Naive thymus-derived CD4-positive, alpha-beta T cell (primary cell): ENCODE measurements around the gene WWOX. TPM values are rescaled to one million over a fixed set of nuclear protein-coding genes. Genes with fewer than 3 reads are reported as not detected.

Experiments used
- ATAC-seq: fragments of 150-1000 bp; cut with Tn5 transposase; 2 replicates; pipeline ENCODE4 v1.10.0; 2021; ENCODE audit warnings: mild to moderate bottlenecking, moderate library complexity
- CTCF ChIA-PET: fragments of 350-600 bp; sonication (Branson Sonifier 250); formaldehyde crosslinking; loops from one replicate; lab custom pipeline; 2021; ENCODE audit warnings: antibody characterized with exemption; lab: Charles Lee
- POLR2A ChIA-PET: fragments of 350-600 bp; sonication (Branson Sonifier 250); formaldehyde crosslinking; loops from one replicate; lab custom pipeline; 2021; ENCODE audit warnings: antibody characterized with exemption, inconsistent platforms; lab: Charles Lee
- DNase-seq, 9 donors: peaks; one replicate each; pipeline versions ENCODE4 v3.0.0 to v3.0.0-alpha.2; 2020 to 2022; ENCODE audit warnings: mixed read lengths in 1 of 9
- H3K27ac ChIP-seq: one replicate; pipeline ENCODE4 v1.7.0; 2013; ENCODE audit warnings: mild to moderate bottlenecking, low read depth, low read length, moderate library complexity
- H3K27me3 ChIP-seq, 2 donors: one replicate each; pipeline ENCODE4 v1.7.0; 2013; ENCODE audit warnings: low read length in 2 of 2, mild to moderate bottlenecking in 2 of 2, moderate library complexity in 2 of 2; ENCODE audit not compliant: control insufficient read depth in 2 of 2, insufficient read depth in 2 of 2
- H3K36me3 ChIP-seq, 3 experiments: 1 replicate in 2 of 3; 2 replicates in 1 of 3; pipeline ENCODE4 v1.7.0; 2013; ENCODE audit warnings: low read length in 3 of 3, mild to moderate bottlenecking in 3 of 3, moderate library complexity in 1 of 3; ENCODE audit not compliant: insufficient read depth in 3 of 3, control insufficient read depth in 2 of 3
- H3K4me1 ChIP-seq, 2 donors: one replicate each; pipeline ENCODE4 v1.7.0; 2013; ENCODE audit warnings: low read length in 2 of 2, mild to moderate bottlenecking in 2 of 2, moderate library complexity in 1 of 2; ENCODE audit not compliant: control insufficient read depth in 2 of 2, insufficient read depth in 2 of 2
- H3K4me3 ChIP-seq: 2 replicates; pipeline ENCODE4 v1.7.0; 2013; ENCODE audit warnings: mild to moderate bottlenecking, low read length
- H3K9me3 ChIP-seq, 3 experiments: 1 replicate in 2 of 3; 2 replicates in 1 of 3; pipeline ENCODE4 v1.7.0; 2013; ENCODE audit warnings: low read length in 3 of 3; ENCODE audit not compliant: control insufficient read depth in 2 of 3
- H3K27ac Mint-ChIP-seq, 9 donors: one replicate each; pipeline ENCODE4 v1.8.0; 2020 to 2022; ENCODE audit warnings: mixed read lengths in 9 of 9, mild to moderate bottlenecking in 8 of 9, moderate library complexity in 5 of 9, inconsistent platforms in 2 of 9
- H3K27me3 Mint-ChIP-seq, 5 donors: one replicate each; pipeline ENCODE4 v1.8.0; 2021 to 2022; ENCODE audit warnings: mixed read lengths in 5 of 5, mild to moderate bottlenecking in 1 of 5
- H3K36me3 Mint-ChIP-seq, 5 donors: one replicate each; pipeline ENCODE4 v1.8.0; 2020 to 2022; ENCODE audit warnings: mixed read lengths in 5 of 5, mild to moderate bottlenecking in 3 of 5, inconsistent platforms in 1 of 5
- H3K4me1 Mint-ChIP-seq, 7 donors: one replicate each; pipeline ENCODE4 v1.8.0; 2020 to 2022; ENCODE audit warnings: mixed read lengths in 7 of 7, mild to moderate bottlenecking in 3 of 7, inconsistent platforms in 1 of 7
- H3K4me3 Mint-ChIP-seq, 10 donors: one replicate each; pipeline ENCODE4 v1.8.0; 2020 to 2022; ENCODE audit warnings: mild to moderate bottlenecking in 10 of 10, mixed read lengths in 10 of 10, moderate library complexity in 6 of 10, inconsistent platforms in 2 of 10
- H3K9me3 Mint-ChIP-seq, 11 donors: one replicate each; pipeline ENCODE4 v1.8.0; 2020 to 2022; ENCODE audit warnings: mixed read lengths in 11 of 11, mild to moderate bottlenecking in 4 of 11, inconsistent platforms in 1 of 11, moderate library complexity in 1 of 11
- intact Hi-C, 2 donors: fragments of 100-400 bp; cut with micrococcal nuclease; formaldehyde crosslinking; loops; one replicate each; pipeline ENCODE4 v1.15.1; 2023
- polyA plus RNA-seq, 2 donors: library from polyadenylated mRNA; unstranded; fragments of 300-500 nt; fragmentation: Illumina TruSeq; gene quantifications; one replicate each; pipeline ENCODE4 v1.2.3, GENCODE V29; 2021
- total RNA-seq, 6 experiments: library from RNA in 5 of 6; stranded (reverse) in 5 of 6; gene quantifications; 1 replicate in 5 of 6; 2 replicates in 1 of 6; pipeline ENCODE4 v1.2.3 and lab custom pipeline; 2021 to 2026

WWOX gene
- total and polyA plus RNA-seq, 7 experiments from 2014 or later = 13.8 to 31.1 (median 20.8) TPM

GRCh38 chr16:79066561-79066960 lies 967.1 kb downstream of the WWOX start:
- Histone ChIP-seq H3K4me3 (no peak overlapping the region), H3K27ac (no peak overlapping the region), H3K9me3 (no peaks in the 10 kb centered on the region), H3K27me3 (no peaks in the 10 kb centered on the region), H3K36me3 (no peaks in the 10 kb centered on the region), H3K4me1 (no peaks in the 10 kb centered on the region)
- no peak overlapping the region for H3K4me3 Mint-ChIP-seq
- CTCF ChIA-PET = no interaction called here
- no peaks in the 10 kb centered on the region for H3K27me3 Mint-ChIP-seq
- POLR2A ChIA-PET = no interaction called here
- peaks cover 3 to 18% (median 14%) of the 10 kb centered on the region in 7 donors for H3K4me1 Mint-ChIP-seq
- no peak for ATAC-seq
- intact Hi-C loops = no loop called here
- no peak for DNase-seq
- H3K36me3 Mint-ChIP-seq = peaks cover 0 to 9% (median 0%) of the 10 kb centered on the region in 5 donors
- H3K9me3 Mint-ChIP-seq = peaks cover 0 to 3% (median 0%) of the 10 kb centered on the region in 11 donors
- no peak overlapping the region for H3K27ac Mint-ChIP-seq

DNA sequence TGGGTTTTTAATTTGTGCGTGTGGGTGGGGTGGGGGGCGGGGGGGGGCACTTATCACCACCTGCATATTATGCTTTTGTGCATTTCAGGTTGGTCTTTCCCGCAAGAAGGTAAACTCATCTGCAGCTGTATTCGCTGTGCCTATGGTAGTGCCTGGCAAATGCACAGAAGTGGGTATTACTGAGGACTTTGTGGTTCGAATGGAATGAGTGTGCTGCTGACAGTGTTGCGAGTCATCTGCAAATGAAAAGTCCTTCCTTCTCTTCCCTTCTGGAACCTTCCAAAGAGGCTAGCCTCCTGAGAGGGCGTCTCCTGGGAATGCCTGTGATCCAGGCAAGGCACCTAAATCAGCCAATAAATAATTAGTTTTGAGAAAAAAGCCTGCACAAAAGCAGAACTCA lies 968.1 kb downstream of the WWOX start:
- ATAC-seq = no peak
- intact Hi-C loops = no loop called here
- peaks cover 0 to 3% (median 0%) of the 10 kb centered on the region in 11 donors for H3K9me3 Mint-ChIP-seq

GRCh38 chr16:79069121-79069520 lies 969.7 kb downstream of the WWOX start:
- Histone ChIP-seq H3K4me1 (no peaks in the 10 kb centered on the region), H3K27me3 (no peaks in the 10 kb centered on the region), H3K27ac (no peak overlapping the region), H3K4me3 (no peak overlapping the region), H3K36me3 (no peaks in the 10 kb centered on the region), H3K9me3 (no peaks in the 10 kb centered on the region)
- H3K27me3 Mint-ChIP-seq = no peaks in the 10 kb centered on the region
- CTCF ChIA-PET = no interaction called here
- H3K36me3 Mint-ChIP-seq = peaks cover 0 to 9% (median 0%) of the 10 kb centered on the region in 5 donors
- peaks cover 0 to 3% (median 0%) of the 10 kb centered on the region in 11 donors for H3K9me3 Mint-ChIP-seq
- POLR2A ChIA-PET = no interaction called here
- no peak for DNase-seq
- H3K4me3 Mint-ChIP-seq = no peak overlapping the region
- intact Hi-C loops = no loop called here
- H3K4me1 Mint-ChIP-seq = peaks cover 4 to 36% (median 26%) of the 10 kb centered on the region in 7 donors
- no peak overlapping the region for H3K27ac Mint-ChIP-seq
- ATAC-seq = no peak

More for the DNA sequence above, 968.1 kb downstream of the WWOX start:
- H3K27me3 ChIP-seq = no peaks in the 10 kb centered on the region
- no peak overlapping the region for H3K4me3 ChIP-seq
- Mint-ChIP-seq H3K27ac (no peak overlapping the region), H3K4me3 (no peak overlapping the region), H3K27me3 (no peaks in the 10 kb centered on the region), H3K36me3 (peaks cover 0 to 9% (median 0%) of the 10 kb centered on the region in 5 donors), H3K4me1 (peaks cover 4 to 25% (median 16%) of the 10 kb centered on the region in 7 donors)
- H3K4me1 ChIP-seq = no peaks in the 10 kb centered on the region
- ChIA-PET CTCF (no interaction called here), POLR2A (no interaction called here)
- H3K36me3 ChIP-seq = no peaks in the 10 kb centered on the region
- H3K9me3 ChIP-seq = no peaks in the 10 kb centered on the region
- no peak overlapping the region for H3K27ac ChIP-seq
- DNase-seq = no peak

- intact Hi-C loops = loop anchor here in 1 of 2 donors (10.0 kb wide), 1 partner anchor 295 kb away; no protein-coding TSS in a partner anchor
- Mint-ChIP-seq H3K4me1 (peaks cover 6 to 38% (median 28%) of the 10 kb centered on the region in 7 donors), H3K27me3 (peaks cover 0 to 1% (median 0%) of the 10 kb centered on the region in 5 donors), H3K27ac (no peak overlapping the region), H3K9me3 (peaks cover 0 to 3% (median 0%) of the 10 kb centered on the region in 11 donors), H3K36me3 (peaks cover 0 to 5% (median 0%) of the 10 kb centered on the region in 5 donors), H3K4me3 (no peak overlapping the region)
- ChIA-PET POLR2A (no interaction called here), CTCF (no interaction called here)
- Histone ChIP-seq H3K27me3 (no peaks in the 10 kb centered on the region), H3K4me1 (no peaks in the 10 kb centered on the region), H3K9me3 (no peaks in the 10 kb centered on the region), H3K36me3 (no peaks in the 10 kb centered on the region), H3K27ac (no peak overlapping the region), H3K4me3 (no peak overlapping the region)
- ATAC-seq (no peak), DNase-seq (no peak)
These were observed 970.2 kb downstream of the WWOX start for GRCh38 chr16:79069633-79070032.

DNA sequence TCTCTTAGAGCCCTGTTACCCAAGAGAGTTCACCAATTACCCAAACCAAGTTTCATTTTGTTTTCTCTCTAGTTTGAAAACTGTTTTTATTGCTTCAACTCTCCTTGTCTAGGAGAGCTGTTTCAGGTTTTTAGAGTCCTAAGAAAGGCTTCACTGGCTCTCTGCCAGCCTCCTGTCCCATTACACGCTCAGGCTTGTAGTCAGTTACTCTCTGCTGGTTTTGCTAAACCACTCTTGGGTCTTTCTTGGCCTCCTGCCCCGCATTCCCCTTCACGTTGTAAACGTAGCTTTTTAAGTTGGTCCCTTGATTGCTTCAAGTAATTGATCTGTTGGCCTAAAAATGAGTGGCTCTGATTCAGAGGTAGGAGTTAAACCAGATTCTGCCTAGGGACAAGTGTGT lies 972.0 kb downstream of the WWOX start:
- H3K9me3 ChIP-seq = no peaks in the 10 kb centered on the region
- H3K36me3 ChIP-seq = no peaks in the 10 kb centered on the region
- ChIA-PET POLR2A (no interaction called here), CTCF (no interaction called here)
- Mint-ChIP-seq H3K27me3 (peaks cover 0 to 11% (median 1%) of the 10 kb centered on the region in 5 donors), H3K27ac (no peak overlapping the region), H3K36me3 (peaks cover 0 to 5% (median 0%) of the 10 kb centered on the region in 5 donors), H3K4me1 (peaks cover 14 to 53% (median 44%) of the 10 kb centered on the region in 7 donors), H3K4me3 (no peak overlapping the region), H3K9me3 (no peaks in the 10 kb centered on the region)
- H3K4me3 ChIP-seq = no peak overlapping the region
- H3K27ac ChIP-seq = no peak overlapping the region
- H3K27me3 ChIP-seq = no peaks in the 10 kb centered on the region
- intact Hi-C loops = loop anchor here in 1 of 2 donors (10.0 kb wide), 1 partner anchor 297 kb away; no protein-coding TSS in a partner anchor
- DNase-seq (no peak), ATAC-seq (no peak)
- no peaks in the 10 kb centered on the region for H3K4me1 ChIP-seq

- Histone ChIP-seq H3K27me3 (no peaks in the 10 kb centered on the region), H3K4me3 (no peak overlapping the region), H3K4me1 (no peaks in the 10 kb centered on the region), H3K27ac (no peak overlapping the region), H3K9me3 (no peaks in the 10 kb centered on the region), H3K36me3 (no peaks in the 10 kb centered on the region)
- ATAC-seq = no peak
- Mint-ChIP-seq H3K9me3 (no peaks in the 10 kb centered on the region), H3K27ac (no peak overlapping the region), H3K36me3 (peaks cover 0 to 5% (median 0%) of the 10 kb centered on the region in 5 donors), H3K27me3 (peaks cover 0 to 11% (median 4%) of the 10 kb centered on the region in 5 donors), H3K4me3 (peak overlapping the region in 1 of 10 donors; percentile 18), H3K4me1 (peaks cover 16 to 61% (median 48%) of the 10 kb centered on the region in 7 donors)
- DNase-seq = no peak
- POLR2A ChIA-PET = no interaction called here
- intact Hi-C loops = loop anchor here in 1 of 2 donors (10.0 kb wide), 1 partner anchor 298 kb away; no protein-coding TSS in a partner anchor
- CTCF ChIA-PET = no interaction called here
These were observed 973.1 kb downstream of the WWOX start for GRCh38 chr16:79072517-79072916.

GRCh38 chr16:79073566-79073965 lies 974.1 kb downstream of the WWOX start:
- H3K9me3 ChIP-seq = no peaks in the 10 kb centered on the region
- peak overlapping the region in 8 of 9 donors; percentile 29 to 77 (median 62) for H3K27ac Mint-ChIP-seq
- ATAC-seq (no peak), DNase-seq (no peak)
- ChIA-PET CTCF (no interaction called here), POLR2A (no interaction called here)
- no peaks in the 10 kb centered on the region for H3K4me1 ChIP-seq
- H3K4me1 Mint-ChIP-seq = peaks cover 16 to 69% (median 58%) of the 10 kb centered on the region in 7 donors
- H3K4me3 ChIP-seq = no peak overlapping the region
- peaks cover 0 to 3% (median 0%) of the 10 kb centered on the region in 11 donors for H3K9me3 Mint-ChIP-seq
- H3K27ac ChIP-seq = no peak overlapping the region
- H3K27me3 Mint-ChIP-seq = peaks cover 0 to 11% (median 4%) of the 10 kb centered on the region in 5 donors
- H3K36me3 Mint-ChIP-seq = no peaks in the 10 kb centered on the region
- H3K36me3 ChIP-seq = no peaks in the 10 kb centered on the region
- H3K27me3 ChIP-seq = no peaks in the 10 kb centered on the region
- intact Hi-C loops = loop anchor here in 1 of 2 donors (1.0 to 10.0 kb wide), 2 partner anchors 8 to 299 kb away; no protein-coding TSS in a partner anchor
- peak overlapping the region; percentile 31 to 84 (median 75) for H3K4me3 Mint-ChIP-seq
